IMR-90 (cell line): ENCODE measurements around the gene CMTM5. TPM values are rescaled to one million over a fixed set of nuclear protein-coding genes. Genes with fewer than 3 reads are reported as not detected.

ENCODE experiments used
- ATAC-seq: fragments of 200-7000 bp; cut with Tn5 transposase; 2 replicates; pipeline ENCODE4 v1.9.1; 2020; ENCODE audit warnings: low read depth, mild to moderate bottlenecking, moderate library complexity
- BruUV-seq: library from RNA; stranded (reverse); fragments of 400-500 nt; replicated peaks from 2 replicates; lab custom pipeline; 2021; lab: Mats Ljungman, UMichigan
- CTCF ChIA-PET: fragments of 300-600 bp; formaldehyde crosslinking; extraction: SDS; loops from one replicate; lab custom pipeline; 2021; ENCODE audit warnings: antibody characterized with exemption; lab: Yijun Ruan, JAX
- POLR2A ChIA-PET: fragments of 300-600 bp; sonication (Branson Sonifier 250); formaldehyde crosslinking; loops from one replicate; lab custom pipeline; 2022; ENCODE audit warnings: antibody characterized with exemption; ENCODE audit not compliant: unreplicated experiment; lab: Charles Lee
- DNase-seq: peaks from one replicate; pipeline ENCODE4 v3.0.0; 2013
- H2AFZ ChIP-seq: replicated peaks from 2 replicates; pipeline ENCODE3; 2013; ENCODE audit warnings: low read length, mild to moderate bottlenecking; ENCODE audit not compliant: poor library complexity
- H2AK5ac ChIP-seq: 2 replicates; pipeline ENCODE4 v1.6.1; 2013; ENCODE audit warnings: low read depth, low read length, inconsistent platforms
- H2AK9ac ChIP-seq: replicated peaks from 2 replicates; pipeline ENCODE3; 2013; ENCODE audit warnings: mild to moderate bottlenecking, low read depth, low read length, moderate library complexity; ENCODE audit not compliant: poor library complexity
- H2BK120ac ChIP-seq: 2 replicates; pipeline ENCODE4 v1.6.1; 2013; ENCODE audit warnings: low read depth, low read length, inconsistent platforms
- H2BK15ac ChIP-seq: 3 replicates; pipeline ENCODE4 v1.6.1; 2013; ENCODE audit warnings: low read depth, low read length, inconsistent platforms
- H2BK20ac ChIP-seq: 2 replicates; pipeline ENCODE4 v1.6.1; 2013; ENCODE audit warnings: low read depth, mild to moderate bottlenecking, inconsistent platforms, low read length, moderate library complexity
- H2BK5ac ChIP-seq: 2 replicates; pipeline ENCODE4 v1.6.1; 2013; ENCODE audit warnings: mild to moderate bottlenecking, low read depth, low read length, inconsistent platforms; ENCODE audit not compliant: poor library complexity, severe bottlenecking
- H3K14ac ChIP-seq: replicated peaks from 2 replicates; pipeline ENCODE4 v1.6.1; 2013; ENCODE audit warnings: low read depth, low read length, inconsistent platforms
- H3K18ac ChIP-seq: 2 replicates; pipeline ENCODE4 v1.6.1; 2013; ENCODE audit warnings: low read depth, low read length, control low read depth
- H3K23ac ChIP-seq: 2 replicates; pipeline ENCODE4 v1.6.1; 2013; ENCODE audit warnings: low read depth, low read length, inconsistent platforms
- H3K27ac ChIP-seq: 2 replicates; pipeline ENCODE4 v1.5.1; 2013; ENCODE audit warnings: mild to moderate bottlenecking, control low read depth, low read length; ENCODE audit not compliant: insufficient read depth
- H3K27me3 ChIP-seq: 2 replicates; pipeline ENCODE4 v1.6.1; 2013; ENCODE audit warnings: low read length; ENCODE audit not compliant: control insufficient read depth, insufficient read depth
- H3K36me3 ChIP-seq: 2 replicates; pipeline ENCODE4 v1.6.1; 2013; ENCODE audit warnings: low read length, mixed read lengths; ENCODE audit not compliant: control insufficient read depth, insufficient read depth
- H3K4ac ChIP-seq: 2 replicates; pipeline ENCODE4 v1.6.1; 2013; ENCODE audit warnings: low read depth, low read length, inconsistent platforms
- H3K4me1 ChIP-seq: 2 replicates; pipeline ENCODE4 v1.6.1; 2013; ENCODE audit warnings: low read length, mixed read lengths; ENCODE audit not compliant: control insufficient read depth, insufficient read depth
- H3K4me2 ChIP-seq: 2 replicates; pipeline ENCODE4 v1.6.1; 2013; ENCODE audit warnings: low read depth, mild to moderate bottlenecking, control low read depth, low read length, moderate library complexity
- H3K4me3 ChIP-seq: 2 replicates; pipeline ENCODE4 v1.5.1; 2013; ENCODE audit warnings: low read depth, mild to moderate bottlenecking, control low read depth, low read length, moderate library complexity; ENCODE audit not compliant: insufficient read depth
- H3K56ac ChIP-seq: 2 replicates; pipeline ENCODE4 v1.6.1; 2013; ENCODE audit warnings: low read length, inconsistent platforms; ENCODE audit not compliant: insufficient read depth; ENCODE audit errors: extremely low read depth
- H3K79me1 ChIP-seq, 2 experiments: 2 replicates each; pipeline ENCODE4 v1.6.1; 2013; ENCODE audit warnings: low read length in 2 of 2, inconsistent platforms in 1 of 2, low read depth in 1 of 2
- H3K9ac ChIP-seq: 2 replicates; pipeline ENCODE4 v1.6.1; 2013; ENCODE audit warnings: low read depth, low read length, control low read depth
- H3K9me1 ChIP-seq: 2 replicates; pipeline ENCODE4 v1.6.1; 2013; ENCODE audit warnings: low read length, inconsistent platforms; ENCODE audit not compliant: insufficient read depth
- H3K9me3 ChIP-seq: 2 replicates; pipeline ENCODE4 v1.6.1; 2013; ENCODE audit warnings: low read length; ENCODE audit not compliant: control insufficient read depth, insufficient read depth
- H4K20me1 ChIP-seq: 2 replicates; pipeline ENCODE4 v1.6.1; 2013; ENCODE audit warnings: low read length, inconsistent platforms; ENCODE audit not compliant: insufficient read depth
- H4K5ac ChIP-seq: 2 replicates; pipeline ENCODE4 v1.6.1; 2013; ENCODE audit warnings: mild to moderate bottlenecking, low read depth, low read length, control low read depth
- H4K8ac ChIP-seq, 2 experiments: 2 replicates each; pipeline ENCODE4 v1.6.1; 2013; ENCODE audit warnings: low read depth in 2 of 2, low read length in 2 of 2, control low read depth in 1 of 2, inconsistent platforms in 1 of 2
- H4K91ac ChIP-seq: 2 replicates; pipeline ENCODE4 v1.6.1; 2013; ENCODE audit warnings: low read depth, low read length, inconsistent platforms; ENCODE audit not compliant: insufficient read depth
- BHLHE40 ChIP-seq: fragments of 150-350 bp; IDR thresholded peaks from 2 replicates; pipeline ENCODE4 v1.6.1; 2016; ENCODE audit warnings: mild to moderate bottlenecking, low read depth, low read length
- CEBPB ChIP-seq: IDR thresholded peaks from 2 replicates; pipeline ENCODE4 v1.6.1; 2012; ENCODE audit warnings: low read depth, low read length, improper control_type of control experiment
- CHD1 ChIP-seq: IDR thresholded peaks from 2 replicates; pipeline ENCODE4 v1.6.1; 2012; ENCODE audit warnings: low read depth, low read length, improper control_type of control experiment
- CTCF ChIP-seq: conservative IDR thresholded peaks from 2 replicates; pipeline ENCODE4 v1.5.1; 2012; ENCODE audit warnings: mild to moderate bottlenecking, low read depth, low read length, improper control_type of control experiment
- ELK1 ChIP-seq: fragments of 150-350 bp; IDR thresholded peaks from 2 replicates; pipeline ENCODE4 v1.6.1; 2016; ENCODE audit warnings: low read depth, mild to moderate bottlenecking, low read length, moderate library complexity, borderline replicate concordance
- FOS ChIP-seq: fragments of 150-350 bp; IDR thresholded peaks from 2 replicates; pipeline ENCODE4 v1.6.1; 2016; ENCODE audit warnings: low read depth, low read length
- MAFK ChIP-seq: IDR thresholded peaks from 2 replicates; pipeline ENCODE4 v1.6.1; 2012; ENCODE audit warnings: low read depth, low read length, improper control_type of control experiment
- MAZ ChIP-seq: IDR thresholded peaks from 2 replicates; pipeline ENCODE4 v1.6.1; 2012; ENCODE audit warnings: low read depth, mild to moderate bottlenecking, low read length, improper control_type of control experiment, moderate library complexity, borderline replicate concordance
- MXI1 ChIP-seq: IDR thresholded peaks from 2 replicates; pipeline ENCODE4 v1.6.1; 2012; ENCODE audit warnings: low read depth, mild to moderate bottlenecking, low read length, moderate library complexity, borderline replicate concordance
- NFE2L2 ChIP-seq: fragments of 150-350 bp; IDR thresholded peaks from 2 replicates; pipeline ENCODE4 v1.6.1; 2016; ENCODE audit warnings: low read depth, mild to moderate bottlenecking, low read length
- POLR2A ChIP-seq: IDR thresholded peaks from 2 replicates; pipeline ENCODE4 v1.6.1; 2012; ENCODE audit warnings: mild to moderate bottlenecking, low read depth, low read length
- RAD21 ChIP-seq: IDR thresholded peaks from 2 replicates; pipeline ENCODE4 v1.6.1; 2012; ENCODE audit warnings: low read length, improper control_type of control experiment
- RCOR1 ChIP-seq: IDR thresholded peaks from 2 replicates; pipeline ENCODE4 v1.6.1; 2012; ENCODE audit warnings: mild to moderate bottlenecking, low read length, improper control_type of control experiment; ENCODE audit not compliant: insufficient replicate concordance
- RFX5 ChIP-seq: IDR thresholded peaks from 2 replicates; pipeline ENCODE4 v1.8.0; 2012; ENCODE audit warnings: low read depth, mild to moderate bottlenecking, low read length, moderate library complexity
- SMC3 ChIP-seq: fragments of 150-350 bp; IDR thresholded peaks from 2 replicates; pipeline ENCODE4 v1.6.1; 2016; ENCODE audit warnings: low read depth, mild to moderate bottlenecking, antibody characterized with exemption, low read length, moderate library complexity
- USF2 ChIP-seq: fragments of 150-350 bp; IDR thresholded peaks from 2 replicates; pipeline ENCODE4 v1.6.1; 2017; ENCODE audit warnings: mild to moderate bottlenecking, antibody characterized with exemption, low read length, low read depth
- WGBS, 2 experiments: methylation state at CpG; one replicate each; pipeline versions ENCODE4 v1.1.5 to v1.1.7; 2013; ENCODE audit warnings: missing lambda C conversion rate in 2 of 2; ENCODE audit not compliant: insufficient read length in 1 of 2; ENCODE audit errors: extremely low coverage in 2 of 2; 5-methylcytosine and 5-hydroxymethylcytosine counted together
- dilution Hi-C: fragments of 300-500 bp; cut with HindIII; formaldehyde crosslinking; loops from one replicate; pipeline ENCODE4 v1.14.3; 2018; ENCODE audit warnings: low sequenced_read_pairs; ENCODE audit not compliant: unreplicated experiment
- in situ Hi-C: fragments of 300-500 bp; cut with MboI; formaldehyde crosslinking; loops from 3 replicates; pipeline ENCODE4 v1.14.3; 2019; ENCODE audit warnings: low sequenced_read_pairs, inconsistent platforms, mixed read lengths
- intact Hi-C: fragments of 100-400 bp; cut with micrococcal nuclease; formaldehyde crosslinking; loops from 2 replicates; pipeline ENCODE4 v1.10.0; 2022
- polyA plus RNA-seq, 3 experiments: library from polyadenylated mRNA; depleted of rRNA; stranded (reverse); fragments of >200 nt; gene quantifications; 2 replicates each; pipeline ENCODE4 v1.2.3, GENCODE V29; 2012; ENCODE audit warnings: low replicate concordance in 1 of 3
- total RNA-seq: library from RNA; depleted of rRNA; stranded (reverse); fragments of >200 nt; gene quantifications from 2 replicates; pipeline ENCODE4 v1.2.3, GENCODE V29; 2012

The CMTM5 gene
- total and polyA plus RNA-seq, 2 of the 4 experiments (the other 2 are of a cell fraction): 0.07 TPM; not detected in 1

- no peak overlapping the region for H2BK15ac ChIP-seq
- no peaks in the 10 kb centered on the region for H3K36me3 ChIP-seq
- H4K20me1 ChIP-seq: no peaks in the 10 kb centered on the region
- H3K27ac ChIP-seq: no peak overlapping the region
- H2BK5ac ChIP-seq: no peak overlapping the region
- no peak overlapping the region for H2BK20ac ChIP-seq
- 100% methylated on average over 1 of the region's 14 CpGs; no CpG with 5 or more reads in 1 of the 2 experiments for WGBS, 2 experiments
- in situ Hi-C loops: no loop called here
- no peak overlapping the region for H3K18ac ChIP-seq
- no peak overlapping the region for H2BK120ac ChIP-seq
- H2AK5ac ChIP-seq: no peak overlapping the region
- TF ChIP-seq MAZ: no peak
- no peak for TF ChIP-seq RCOR1
- no peak for TF ChIP-seq MAFK
- TF ChIP-seq BHLHE40: no peak
- TF ChIP-seq NFE2L2: no peak
- TF ChIP-seq ELK1: no peak
- no peak for TF ChIP-seq USF2
- no peak for TF ChIP-seq RAD21
- TF ChIP-seq RFX5: no peak
- TF ChIP-seq POLR2A: no peak
- no peak for TF ChIP-seq SMC3
- no peak for TF ChIP-seq FOS
- TF ChIP-seq CEBPB: no peak
- TF ChIP-seq MXI1: no peak
- no peak for TF ChIP-seq CTCF
- no peak for TF ChIP-seq CHD1
- no peaks in the 10 kb centered on the region for H3K9me3 ChIP-seq
- no peak overlapping the region for H3K14ac ChIP-seq
- H3K27me3 ChIP-seq: peaks cover 51% of the 10 kb centered on the region
- H4K5ac ChIP-seq: no peak overlapping the region
- POLR2A ChIA-PET: no interaction called here
- BruUV-seq: no TSS peak
- no peak overlapping the region for H3K56ac ChIP-seq
- H3K4me2 ChIP-seq: no peak overlapping the region
- DNase-seq (no peak), ATAC-seq (no peak)
- H3K79me1 ChIP-seq: no peaks in the 10 kb centered on the region
- dilution Hi-C loops: no loop called here
- no peak overlapping the region for H3K9ac ChIP-seq
- no peak overlapping the region for H3K23ac ChIP-seq
- CTCF ChIA-PET: no interaction called here
- intact Hi-C loops: no loop called here
- H3K4me1 ChIP-seq: no peaks in the 10 kb centered on the region
- H4K8ac ChIP-seq: no peak overlapping the region
- no peak overlapping the region for H2AFZ ChIP-seq
- no peak overlapping the region for H3K4me3 ChIP-seq
- peaks cover 2% of the 10 kb centered on the region; the same call in 1 of the 2 replicates for H3K9me1 ChIP-seq
- no peak overlapping the region for H4K91ac ChIP-seq
- no peak overlapping the region for H2AK9ac ChIP-seq
- no peak overlapping the region for H3K4ac ChIP-seq
Measured at GRCh38 chr14:23404331-23404900, 27.6 kb downstream of the CMTM5 start.
